NCI-H2029 treated with DMSO at 0.1 percent for 48 hours (cell line): ENCODE results near the gene GLDC.

Source experiments
- DNase-seq: peaks from one replicate; lab custom pipeline; 2025; lab: John Stamatoyannopoulos, UW

Gene GLDC

DNA sequence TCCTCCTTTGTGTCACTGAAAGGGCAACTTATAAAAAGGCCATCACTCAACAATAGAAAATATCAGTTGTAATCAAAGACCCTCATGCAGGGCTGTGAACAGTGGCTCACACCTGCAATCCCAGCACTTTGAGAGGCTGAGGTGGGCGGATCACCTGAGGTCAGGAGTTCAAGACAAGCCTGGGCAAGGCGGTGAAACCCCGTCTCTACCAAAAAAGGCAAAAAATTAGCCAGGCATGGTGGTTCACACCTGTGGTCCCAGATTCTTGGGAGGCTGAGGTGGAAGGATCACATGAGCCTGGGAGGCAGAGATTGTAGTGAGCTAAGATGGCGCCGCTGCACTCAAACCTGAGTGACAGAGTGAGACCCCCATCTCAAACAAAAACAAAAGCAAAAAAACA is 24.7 kb downstream of the GLDC start:
- DNase-seq = no peak

DNA sequence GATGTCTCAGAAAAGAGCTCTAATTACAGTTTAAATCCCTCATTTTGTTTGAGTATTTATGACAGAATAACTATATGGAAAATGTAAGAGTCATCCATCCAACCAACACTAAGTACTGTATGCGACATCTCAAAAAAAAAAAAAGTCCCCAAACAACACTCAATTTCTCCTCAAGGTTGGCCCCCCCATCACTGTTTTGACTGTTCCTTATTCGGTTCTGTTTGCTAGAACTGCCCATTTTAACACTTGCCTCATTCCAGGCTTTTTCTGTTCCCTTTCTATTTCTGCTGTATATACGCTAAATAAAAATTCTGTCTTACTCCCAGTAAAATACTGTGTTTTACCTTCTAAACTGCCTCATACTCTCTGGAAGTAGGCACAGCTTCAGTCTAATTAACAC is 25.2 kb downstream of the GLDC start:
- DNase-seq = no peak

DNA sequence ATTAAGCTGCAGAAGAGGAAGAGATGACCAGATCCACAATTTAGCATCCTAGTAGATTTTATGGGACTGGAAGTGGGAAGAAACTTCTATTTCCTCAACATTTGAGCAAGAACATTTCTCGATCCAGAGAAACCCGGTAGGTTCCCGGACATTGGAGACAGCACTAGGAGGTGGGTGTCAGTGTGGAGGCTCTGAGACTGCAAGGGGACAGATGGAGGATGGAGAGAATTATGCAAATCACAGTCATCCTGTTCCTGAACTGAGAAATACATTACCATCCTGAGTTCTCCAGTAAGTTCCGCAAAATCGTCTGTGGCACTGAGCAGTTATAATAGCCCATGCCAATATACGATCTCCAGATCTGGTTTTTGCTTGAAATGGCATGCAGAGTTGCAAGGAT is 25.6 kb downstream of the GLDC start:
- DNase-seq = no peak

DNA sequence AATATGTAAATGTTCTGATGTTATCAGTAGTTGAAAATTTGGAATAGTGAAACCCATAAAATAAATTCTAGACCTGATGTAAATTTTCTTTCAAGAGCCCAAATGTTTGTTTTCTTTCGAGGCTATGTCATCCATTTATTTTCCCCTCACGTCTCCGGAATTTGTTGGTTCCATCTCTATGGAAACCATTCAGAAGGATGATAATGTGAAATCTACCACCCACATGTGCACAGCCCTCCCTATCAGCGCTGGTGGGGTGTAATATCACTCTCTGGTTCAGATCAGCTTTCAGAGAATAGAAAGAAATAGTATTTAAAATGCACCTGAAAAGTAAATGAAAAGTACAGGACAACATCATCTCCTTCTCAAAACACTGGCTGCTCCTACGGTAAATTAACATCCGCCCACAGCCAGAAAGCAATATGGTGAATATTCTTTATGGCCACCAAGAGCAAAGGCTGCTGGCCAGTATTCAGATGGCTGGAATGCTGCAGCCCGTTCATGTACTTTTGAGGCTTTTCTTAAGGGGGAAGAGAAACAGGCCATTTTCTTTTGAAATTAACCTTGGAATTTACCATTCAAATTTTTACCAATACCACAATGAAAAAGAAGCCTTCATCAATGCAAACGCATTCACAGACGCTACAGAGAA is 28.5 kb downstream of the GLDC start:
- DNase-seq = no peak

GRCh38 chr9:6614489-6614888 is 31.0 kb downstream of the GLDC start:
- no peak for DNase-seq

DNA sequence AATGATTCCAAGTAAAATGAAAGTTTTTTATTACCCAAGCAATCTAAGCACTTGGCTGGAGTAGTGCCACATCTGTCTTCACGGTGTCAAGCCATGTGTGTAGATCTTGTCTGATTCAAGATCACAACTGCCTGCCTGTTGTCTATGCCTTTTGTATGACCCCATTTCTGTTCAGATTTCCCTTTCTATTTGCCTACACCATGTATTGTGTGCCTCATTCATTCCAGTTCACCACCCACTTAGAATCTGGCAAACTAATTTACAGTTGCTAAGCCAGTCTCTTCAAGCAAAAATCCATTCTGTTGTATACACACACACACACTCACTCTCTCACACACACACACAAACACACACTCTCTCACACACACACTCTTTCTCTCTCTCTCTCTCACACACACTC is 33.7 kb downstream of the GLDC start:
- no peak for DNase-seq

GRCh38 chr9:6610073-6610472 is 35.5 kb downstream of the GLDC start:
- no peak for DNase-seq

GRCh38 chr9:6609497-6610016 is 36.0 kb downstream of the GLDC start:
- DNase-seq = no peak

DNA sequence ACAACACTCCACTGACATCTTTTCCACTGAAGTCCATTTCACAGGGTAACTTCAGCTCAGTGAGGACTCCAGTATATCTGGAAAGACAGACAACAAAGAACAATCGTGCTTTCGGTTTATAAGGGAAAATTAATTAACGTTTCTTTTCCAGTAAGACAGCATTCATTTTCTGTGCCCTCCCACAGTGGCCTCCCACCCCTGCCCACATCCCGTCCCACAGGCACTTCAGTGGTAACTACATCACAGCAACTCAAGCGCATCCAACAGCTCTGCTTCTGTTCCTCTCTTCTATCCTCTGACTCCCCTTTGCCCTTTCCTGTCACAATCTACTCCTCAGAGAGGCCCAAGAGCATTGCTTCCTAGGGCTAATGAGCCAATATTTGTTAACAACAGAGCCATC is 40.3 kb downstream of the GLDC start:
- no peak for DNase-seq

- DNase-seq = no peak
Measured at GRCh38 chr9:6600426-6600825, 45.1 kb downstream of the GLDC start.

DNA sequence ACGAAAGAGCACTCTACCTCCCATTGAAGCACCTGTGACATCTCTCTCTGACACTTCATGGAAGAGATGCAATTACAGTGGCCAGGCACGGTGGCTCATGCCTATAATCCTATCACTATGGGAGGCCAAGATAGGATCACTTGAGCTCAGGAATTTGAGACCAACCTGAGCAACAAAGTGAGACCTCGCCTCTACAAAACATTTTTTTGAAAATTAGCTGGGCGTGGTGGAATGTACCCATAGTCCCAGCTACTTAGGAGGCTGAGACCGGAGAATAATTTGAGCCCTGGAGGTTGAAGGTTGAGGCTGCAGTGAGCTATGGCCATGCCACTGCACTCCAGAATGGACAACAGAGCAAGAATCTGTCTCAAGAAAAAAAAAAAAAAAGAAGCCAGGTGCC is 45.5 kb downstream of the GLDC start:
- DNase-seq = no peak

GRCh38 chr9:6598249-6598725 is 47.2 kb downstream of the GLDC start:
- no peak for DNase-seq

DNA sequence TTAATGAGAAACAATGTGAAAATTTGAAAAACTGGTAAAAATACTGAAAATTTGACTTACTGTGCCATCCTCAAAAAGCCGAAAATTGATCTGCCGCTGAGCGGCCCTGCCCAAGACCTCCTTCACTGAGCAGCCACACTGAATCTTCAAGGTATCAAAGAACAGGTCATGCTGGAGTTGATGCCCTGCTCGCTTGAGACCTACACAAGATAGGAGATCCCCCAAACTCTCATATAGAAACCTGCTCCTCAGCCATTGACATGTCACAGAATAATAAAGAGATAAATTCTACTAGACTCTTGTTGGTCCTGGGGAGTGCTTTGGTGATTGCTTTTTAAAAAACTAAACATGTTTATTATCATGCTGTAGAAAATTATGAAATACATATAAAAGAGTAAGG is 52.7 kb downstream of the GLDC start:
- no peak for DNase-seq

DNA sequence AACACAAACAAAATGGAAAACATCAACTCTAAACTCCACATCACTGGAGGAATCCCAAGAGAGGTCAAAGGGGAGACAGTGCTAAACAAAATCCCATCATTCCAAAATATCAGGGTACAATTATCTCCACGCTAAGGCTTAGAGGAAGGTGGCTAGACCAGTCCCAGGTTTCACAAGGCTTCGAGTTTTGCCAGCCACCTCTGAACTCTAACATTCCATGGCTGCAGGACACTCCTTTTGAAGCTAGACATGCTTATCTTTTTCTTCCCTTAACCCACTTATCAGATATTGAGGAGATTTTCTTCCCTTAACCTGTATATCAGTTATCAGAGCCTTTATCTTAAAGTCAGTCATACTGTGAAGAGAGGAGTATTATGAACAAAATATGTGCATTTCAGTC is 53.3 kb downstream of the GLDC start:
- no peak for DNase-seq

GRCh38 chr9:6590772-6591384 is 54.7 kb downstream of the GLDC start:
- no peak for DNase-seq

DNA sequence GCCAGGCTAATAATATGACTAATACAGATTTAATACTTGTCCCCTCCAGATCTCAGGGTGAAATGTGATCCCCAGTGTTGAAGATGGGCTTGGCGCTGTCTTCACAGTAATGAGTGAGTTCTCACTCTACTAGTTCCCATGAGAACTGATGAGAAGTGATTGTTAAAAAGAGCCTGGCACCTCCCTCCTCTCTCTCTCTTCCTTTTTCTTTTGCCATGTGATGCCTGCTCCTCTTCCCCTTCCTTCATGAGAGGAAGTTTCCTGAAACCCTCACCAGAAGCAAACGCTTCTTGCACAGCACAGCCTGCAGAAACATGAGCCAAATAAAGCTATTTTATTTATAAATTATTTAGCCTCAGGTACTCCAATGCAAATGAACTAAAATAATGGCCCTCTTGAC is 55.2 kb downstream of the GLDC start:
- DNase-seq = no peak

DNA sequence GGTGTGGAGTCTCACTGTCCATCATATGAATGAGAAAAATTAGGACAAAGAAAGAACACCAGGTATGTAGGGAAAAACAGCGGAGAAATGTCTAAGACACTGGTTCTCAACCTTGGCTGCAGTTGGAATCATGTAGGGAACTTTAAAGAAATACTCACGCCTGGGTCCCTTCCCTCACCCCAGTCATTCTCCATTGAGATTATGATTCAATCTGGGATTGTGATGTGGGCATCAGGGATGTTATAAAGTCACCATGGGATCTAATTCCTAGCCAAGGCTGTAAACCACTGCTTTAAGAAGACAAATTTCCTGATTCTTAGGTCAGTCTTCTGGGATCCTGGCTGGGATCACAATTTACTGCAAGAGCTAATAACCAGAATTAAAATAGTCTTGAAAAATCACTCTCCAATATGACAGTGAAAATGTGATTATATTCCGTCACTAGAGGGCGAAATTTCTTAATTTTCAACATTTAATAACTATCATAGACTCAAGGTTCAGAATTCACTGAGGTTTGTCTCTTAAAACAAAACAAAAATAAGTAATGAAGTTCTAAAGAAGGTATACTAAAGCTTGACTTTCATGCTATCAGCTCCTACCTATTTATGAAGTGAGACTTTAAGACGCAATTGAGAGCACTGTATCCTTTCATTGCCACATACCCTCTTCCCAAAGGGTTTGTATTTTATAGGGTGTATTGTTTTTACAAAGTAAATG is 60.5 kb downstream of the GLDC start:
- no peak for DNase-seq

DNA sequence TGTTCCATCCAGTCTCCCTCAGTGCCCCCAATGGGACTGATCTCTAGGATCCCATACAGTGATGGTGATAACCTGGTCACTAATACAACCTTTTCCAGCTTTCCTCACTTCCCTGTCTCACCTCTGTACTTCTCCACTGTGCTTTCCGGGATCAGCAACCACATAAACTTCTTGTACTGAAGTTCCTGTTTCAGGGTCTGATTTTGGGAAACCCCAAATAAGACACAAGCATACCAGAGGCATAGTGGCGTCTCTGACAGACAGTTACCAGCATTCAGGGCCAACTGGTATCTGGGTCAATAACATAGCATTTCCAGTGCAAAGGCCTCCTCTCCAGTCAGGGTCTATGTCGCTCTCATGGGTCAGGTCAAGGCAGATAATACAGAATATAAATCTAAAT is 64.3 kb downstream of the GLDC start:
- no peak for DNase-seq

DNA sequence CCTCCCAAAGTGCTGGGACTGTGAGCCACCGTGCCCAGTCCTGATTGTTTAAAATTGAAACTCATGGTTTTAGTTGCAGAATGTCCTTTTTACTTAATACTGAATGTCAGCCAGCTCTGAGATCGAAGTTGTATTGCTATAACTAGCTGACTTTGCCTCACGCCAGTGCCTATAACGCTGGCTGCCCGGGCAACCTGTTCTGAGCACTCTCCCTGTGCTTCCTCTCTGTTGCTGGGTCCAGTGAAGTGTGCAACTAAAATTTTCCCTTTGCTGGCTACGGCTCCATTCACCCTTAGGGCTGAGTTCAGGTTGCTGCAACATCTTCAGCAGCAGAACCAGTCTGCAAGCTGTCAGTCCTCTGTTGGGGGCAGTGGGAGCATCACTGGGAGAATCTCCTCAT is 65.9 kb downstream of the GLDC start:
- no peak for DNase-seq

DNA sequence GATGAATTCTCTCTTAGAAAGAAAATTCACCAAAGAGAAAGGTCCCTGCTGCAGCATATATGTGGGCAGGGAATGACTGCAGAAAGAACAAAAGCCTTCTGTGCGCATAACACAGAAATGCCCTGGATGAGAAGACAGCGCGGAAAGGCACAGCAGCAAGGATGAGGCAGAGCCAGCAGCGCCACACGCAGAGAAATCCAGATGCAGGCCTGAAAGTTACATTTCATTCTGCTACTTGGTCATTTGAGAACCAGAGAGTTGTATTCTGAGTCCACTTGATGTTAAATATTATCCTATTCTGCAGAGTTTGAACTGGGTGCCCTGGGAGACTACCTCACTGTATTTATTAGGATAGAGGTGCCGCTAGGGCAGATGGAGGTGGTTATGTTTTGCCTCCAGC is 68.5 kb downstream of the GLDC start:
- DNase-seq = no peak

DNA sequence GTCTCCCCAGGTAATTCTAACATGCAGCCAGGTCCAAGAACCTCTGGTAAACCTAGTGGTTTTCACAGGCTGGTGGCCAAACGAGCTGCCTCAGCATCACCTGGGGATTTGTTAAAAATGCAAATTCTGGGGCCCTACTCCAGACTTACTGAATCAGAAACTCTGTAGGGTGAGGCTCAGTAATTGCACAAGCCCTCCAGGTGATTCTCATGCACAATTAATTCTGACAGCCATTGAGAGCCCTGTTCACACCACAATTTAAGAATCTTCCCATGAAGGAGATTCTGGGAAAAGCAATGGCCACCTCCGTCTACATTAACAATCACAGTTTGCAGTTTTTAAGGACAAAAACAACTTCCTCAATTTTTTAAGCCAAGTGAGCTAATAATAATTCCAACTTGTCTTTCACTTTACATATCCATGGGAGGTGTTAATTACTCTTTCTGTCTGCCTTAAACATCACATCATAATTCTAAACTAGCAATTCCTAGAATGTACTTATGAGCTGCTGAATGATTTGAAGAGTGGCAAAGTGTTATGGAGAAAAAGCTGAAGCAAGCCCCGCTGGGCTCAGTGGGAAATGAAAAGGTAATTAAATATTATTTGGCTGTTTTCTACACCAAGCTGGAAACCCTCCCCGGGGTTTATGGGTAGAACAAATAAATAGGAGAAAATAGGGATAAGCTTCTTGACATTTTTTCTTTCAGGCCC is 70.0 kb downstream of the GLDC start:
- no peak for DNase-seq

GRCh38 chr9:6567140-6567591 is 78.4 kb downstream of the GLDC start:
- no peak for DNase-seq
